Measurements from ENCODE around the gene ASB4.
"Not testable (repeated sequence)": the region's sequence is repeated elsewhere in the genome, so short reads cannot be mapped to it uniquely, and the experiment has no call there.

Gene ASB4

DNA sequence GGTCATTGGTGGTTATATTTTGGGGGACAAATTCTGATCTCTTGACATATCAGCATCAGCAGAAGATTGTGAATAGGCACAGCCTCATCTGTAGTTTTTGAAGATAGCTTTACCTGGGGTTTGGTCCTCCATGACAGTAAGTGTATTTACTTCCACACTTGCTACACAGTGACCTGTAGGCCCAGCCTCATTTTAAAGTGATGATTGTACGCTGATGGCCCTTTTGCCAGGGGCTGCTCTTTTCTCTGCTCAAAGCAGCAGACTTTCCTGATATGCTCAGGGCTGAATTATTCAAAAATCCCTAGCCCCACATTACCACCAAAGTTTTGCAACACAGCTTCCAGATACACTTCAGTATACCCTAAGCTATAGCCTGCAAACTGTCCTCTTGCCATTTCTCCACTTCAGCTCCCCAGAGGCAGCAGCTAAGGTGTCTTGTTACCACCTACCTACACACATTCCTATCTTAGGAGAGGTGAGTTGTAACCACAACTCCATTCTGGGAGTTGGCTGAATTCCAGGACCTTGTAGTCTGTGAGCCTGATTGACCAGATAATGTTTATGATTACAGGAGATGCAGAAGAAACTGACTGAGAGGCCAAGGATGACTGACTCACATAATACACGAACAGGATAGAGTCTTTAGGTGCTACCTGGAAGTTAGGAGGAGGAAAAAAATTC is 6.0 kb downstream of the ASB4 start:
- FAIRE-seq, result no peak
- TF ChIP-seq POLR2A (IDR thresholded peaks at IDR 0.05; ENCODE audit: low read depth, low read length), result no peak
- DNase-seq (ENCODE audit: insufficient read length, low spot score), result no peak

DNA sequence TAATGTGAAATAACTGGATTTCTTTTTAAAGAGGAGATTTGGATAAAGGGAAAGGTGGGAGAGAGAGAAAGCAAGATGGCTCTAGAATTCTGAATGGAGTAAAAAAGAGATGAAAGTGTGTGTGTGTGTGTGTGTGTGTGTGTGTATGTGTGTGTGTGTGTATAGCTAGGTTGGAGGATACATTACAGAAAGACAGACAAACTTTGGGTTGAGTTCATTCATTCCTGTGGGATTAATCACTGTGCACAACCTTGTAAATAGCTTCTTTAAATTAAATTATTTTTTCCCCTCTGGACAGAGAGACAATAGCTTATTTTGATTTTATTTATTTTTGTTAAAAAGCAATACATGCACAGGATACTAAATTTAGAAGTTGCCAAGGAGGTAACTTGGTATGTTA is 7.5 kb downstream of the ASB4 start:
- DNase-seq (ENCODE audit: insufficient read length, low spot score) (no peak), FAIRE-seq (no peak)
- no peak for TF ChIP-seq POLR2A (IDR thresholded peaks at IDR 0.05; ENCODE audit: low read depth, low read length)

DNA sequence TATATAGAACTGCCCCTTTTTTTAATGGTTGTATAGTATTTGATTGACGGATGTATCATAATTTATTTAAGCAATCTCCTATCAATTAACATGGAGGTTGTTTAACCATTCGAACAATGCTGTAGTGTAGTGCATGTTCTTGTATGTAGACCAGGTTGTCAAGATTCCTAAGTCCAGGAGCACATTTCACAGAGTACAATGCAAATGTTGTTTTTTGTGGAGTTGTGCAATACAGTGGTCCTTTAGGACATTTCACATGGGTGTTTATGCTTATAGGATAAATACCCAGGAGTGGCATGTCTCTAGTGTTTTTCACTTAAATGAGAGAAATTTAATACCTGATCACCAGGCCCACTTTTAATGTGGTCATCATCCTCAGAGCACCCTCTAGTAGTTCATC is 8.1 kb downstream of the ASB4 start:
- no peak for DNase-seq (ENCODE audit: insufficient read length, low spot score)
- no peak for FAIRE-seq
- no peak for TF ChIP-seq POLR2A (IDR thresholded peaks at IDR 0.05; ENCODE audit: low read depth, low read length)

DNA sequence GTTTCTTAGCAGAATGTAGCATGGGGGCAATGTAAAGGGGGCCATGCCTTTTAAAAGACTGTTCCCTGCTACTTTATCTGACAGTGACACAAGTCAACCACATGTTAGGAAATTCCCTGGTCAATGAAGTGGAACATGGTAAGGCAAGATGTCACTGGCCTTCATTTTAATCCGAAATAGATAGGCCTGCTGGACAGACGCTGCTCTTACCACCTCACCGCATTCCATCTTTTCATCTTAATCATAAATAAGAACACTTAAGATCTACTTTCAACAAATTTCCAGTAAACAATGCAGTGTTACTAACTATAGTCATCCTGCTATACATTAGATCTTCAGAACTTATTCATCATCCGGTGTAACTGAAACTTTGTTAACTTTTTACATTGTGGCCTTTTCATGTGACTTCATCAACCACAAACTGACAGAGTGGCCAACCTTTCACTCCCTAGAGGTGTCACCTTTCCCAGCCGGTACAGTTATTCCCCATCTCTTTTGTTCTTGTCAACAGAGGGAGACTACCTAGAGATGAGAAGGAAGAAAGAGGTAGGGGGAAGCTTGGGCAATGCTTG is 15.6 kb downstream of the ASB4 start:
- TF ChIP-seq POLR2A (IDR thresholded peaks at IDR 0.05; ENCODE audit: low read depth, low read length), result no peak
- peak; percentile 73 for FAIRE-seq
- no peak for DNase-seq (ENCODE audit: insufficient read length, low spot score)

DNA sequence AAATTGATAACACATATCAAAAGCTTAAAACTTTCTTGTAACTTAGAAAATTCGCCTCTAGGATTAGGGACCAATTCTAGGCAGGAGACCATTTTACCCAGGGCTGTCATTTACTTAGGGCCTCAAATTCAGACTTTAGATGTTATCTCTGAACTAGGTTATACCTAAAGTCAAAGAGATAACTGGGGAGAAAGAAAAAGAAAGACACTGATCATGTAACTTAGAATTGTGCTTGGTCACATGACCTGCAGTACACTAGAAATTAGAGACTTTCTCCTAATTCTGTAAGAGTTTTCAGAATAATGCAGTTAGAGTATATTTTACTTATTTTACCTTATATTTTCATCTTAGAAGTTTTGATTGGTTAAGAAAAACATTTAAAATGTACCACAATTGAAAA is 16.7 kb downstream of the ASB4 start:
- TF ChIP-seq POLR2A (IDR thresholded peaks at IDR 0.05; ENCODE audit: low read depth, low read length), result no peak
- FAIRE-seq, result no peak
- DNase-seq (ENCODE audit: insufficient read length, low spot score), result no peak

DNA sequence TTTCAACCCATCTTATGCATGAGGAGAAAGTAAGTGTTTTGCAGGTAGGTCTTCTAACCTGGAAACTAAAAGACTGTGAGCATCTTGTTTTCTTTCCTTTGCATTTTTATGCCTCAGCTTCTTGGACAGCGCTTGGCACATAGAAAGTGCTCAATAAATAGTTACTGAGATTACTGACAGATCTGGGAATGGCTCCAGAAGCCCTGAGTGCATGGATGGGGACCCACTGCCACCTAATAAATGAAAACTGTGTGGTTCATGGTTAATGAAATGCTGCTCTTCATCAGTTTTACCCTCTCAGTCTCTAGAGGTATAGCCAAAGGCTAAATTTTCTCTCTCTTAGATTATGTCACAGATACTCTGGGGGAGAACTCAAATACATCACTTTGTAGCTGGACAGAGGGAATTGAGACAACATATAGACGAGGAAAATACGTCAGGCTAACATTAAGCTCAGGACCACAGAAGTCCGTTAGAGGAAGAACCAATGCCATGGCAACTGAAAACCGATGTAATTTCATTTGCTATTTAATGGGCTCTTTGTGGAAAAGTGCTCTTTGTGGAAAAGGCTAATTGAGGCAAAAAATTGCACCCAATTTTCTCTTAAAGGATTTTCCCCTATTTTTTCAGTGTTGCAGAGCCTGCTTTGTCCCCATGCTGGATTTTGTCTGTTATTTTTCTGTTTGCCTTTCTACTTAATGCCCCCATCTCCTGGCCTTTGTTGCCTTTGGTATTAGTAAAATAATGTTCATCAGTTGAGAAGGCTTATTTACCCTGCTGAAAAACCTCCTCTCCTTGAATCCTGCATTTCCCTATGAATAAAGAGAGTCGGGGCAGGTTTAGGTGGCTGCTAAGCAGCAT is 17.8 kb downstream of the ASB4 start:
- no peak for FAIRE-seq
- no peak for TF ChIP-seq POLR2A (IDR thresholded peaks at IDR 0.05; ENCODE audit: low read depth, low read length)
- no peak for DNase-seq (ENCODE audit: insufficient read length, low spot score)

DNA sequence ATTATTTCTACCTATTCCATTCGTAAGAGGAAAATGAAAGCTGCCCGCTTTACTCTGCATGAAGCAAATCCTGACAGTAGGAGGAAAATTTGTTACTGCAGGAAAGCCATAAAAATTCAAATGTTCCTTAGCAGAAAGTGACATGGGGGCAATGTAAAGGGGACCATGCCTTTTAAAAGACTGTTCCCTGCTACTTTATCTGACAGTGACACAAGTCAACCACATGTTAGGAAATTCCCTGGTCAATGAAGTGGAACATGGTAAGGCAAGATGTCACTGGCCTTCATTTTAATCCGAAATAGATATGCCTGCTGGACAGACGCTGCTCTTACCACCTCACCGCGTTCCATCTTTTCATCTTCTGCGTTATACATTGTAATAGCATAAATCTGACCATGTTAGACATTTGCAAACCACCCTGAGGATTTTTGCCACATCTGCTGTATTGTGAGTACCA is 18.4 kb downstream of the ASB4 start:
- not testable (repeated sequence) for DNase-seq (ENCODE audit: insufficient read length, low spot score); FAIRE-seq

DNA sequence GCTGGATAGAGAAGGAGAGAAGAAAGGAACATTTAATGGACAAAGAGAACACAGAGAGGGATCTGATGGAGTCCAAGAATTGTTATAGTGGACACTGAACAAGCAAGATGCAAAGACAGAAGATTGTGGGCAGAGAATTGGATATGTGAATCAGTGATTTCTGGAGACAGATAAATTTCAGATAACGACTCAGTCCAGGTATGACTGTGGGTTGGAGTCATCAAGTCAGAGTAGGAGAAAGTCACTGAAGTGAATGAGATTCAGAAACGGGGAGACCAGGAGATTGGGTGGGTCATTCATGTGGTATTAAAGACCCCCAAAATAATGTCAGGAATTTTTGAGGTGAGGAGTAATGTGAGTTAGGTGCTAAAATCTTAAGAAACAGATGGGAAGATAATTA is 23.0 kb downstream of the ASB4 start:
- FAIRE-seq, result no peak
- DNase-seq (ENCODE audit: insufficient read length, low spot score), result no peak
- no peak for TF ChIP-seq POLR2A (IDR thresholded peaks at IDR 0.05; ENCODE audit: low read depth, low read length)

DNA sequence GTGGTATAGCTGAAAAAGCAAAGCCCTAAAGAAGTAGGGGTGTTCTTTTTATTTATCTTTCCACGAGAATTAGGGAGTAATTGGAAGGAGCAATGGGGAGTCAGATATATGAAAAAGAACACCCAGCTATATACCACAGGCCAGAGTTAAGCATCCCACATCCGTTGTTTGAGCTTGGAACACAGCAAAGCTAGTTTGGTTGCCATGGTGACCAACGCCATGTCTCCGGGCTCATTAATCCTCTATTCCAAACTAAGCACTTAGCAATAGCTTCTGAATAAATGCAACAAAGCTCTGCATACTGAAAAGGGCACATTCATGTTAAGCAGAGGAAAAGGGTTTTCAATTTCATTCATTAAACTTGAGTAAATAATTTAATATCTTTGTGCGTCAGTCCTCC is 23.5 kb downstream of the ASB4 start:
- FAIRE-seq (no peak), DNase-seq (ENCODE audit: insufficient read length, low spot score) (no peak)
- TF ChIP-seq POLR2A (IDR thresholded peaks at IDR 0.05; ENCODE audit: low read depth, low read length), result no peak

DNA sequence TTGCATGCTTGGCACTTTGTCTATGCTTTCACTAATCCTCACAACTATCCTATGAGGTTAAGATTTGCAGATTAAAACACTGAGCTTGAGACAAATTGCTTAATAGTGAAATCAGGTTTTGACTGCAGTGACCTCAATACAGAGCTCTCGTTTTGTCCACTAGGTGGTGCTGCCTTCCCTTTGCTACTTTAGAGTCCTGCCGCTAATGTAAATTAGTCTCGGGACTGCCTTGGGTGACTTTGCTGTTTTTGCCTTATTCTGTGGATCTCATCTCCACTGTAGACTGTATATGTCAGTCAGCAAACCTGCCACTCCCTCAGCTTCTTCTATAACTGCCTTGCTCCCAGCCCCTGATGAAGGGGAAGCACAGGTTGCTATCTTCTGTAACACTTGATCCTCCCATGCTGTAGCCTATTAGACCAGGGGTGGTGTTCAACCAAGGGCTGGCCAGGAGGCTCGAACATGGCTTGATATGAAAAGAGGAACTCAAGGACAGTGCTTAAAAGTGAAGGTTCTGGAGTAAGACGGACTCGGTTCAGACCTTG is 26.0 kb downstream of the ASB4 start:
- TF ChIP-seq POLR2A (IDR thresholded peaks at IDR 0.05; ENCODE audit: low read depth, low read length), result no peak
- FAIRE-seq (peak; percentile 53), DNase-seq (ENCODE audit: insufficient read length, low spot score) (peak; percentile 26)

DNA sequence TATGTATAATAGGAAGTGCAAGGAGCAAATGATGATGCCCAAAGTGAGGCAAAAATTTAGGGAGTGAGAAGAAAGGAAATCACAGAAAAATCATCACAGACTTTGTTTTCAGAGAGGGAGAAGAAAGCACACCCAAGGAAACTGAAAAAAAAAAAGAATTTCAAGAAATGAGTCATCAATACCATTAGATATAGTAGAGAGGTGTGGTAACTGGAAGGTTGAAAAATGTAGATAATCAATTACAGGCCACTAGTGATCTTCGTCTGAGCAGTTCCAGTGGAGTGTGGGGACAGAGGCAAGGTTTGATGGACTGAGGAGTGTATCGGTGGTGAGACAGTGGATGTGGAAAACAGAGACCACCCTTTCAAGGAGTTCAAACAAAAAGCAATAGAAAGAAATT is 31.7 kb downstream of the ASB4 start:
- FAIRE-seq (no peak), DNase-seq (ENCODE audit: insufficient read length, low spot score) (no peak)
- no peak for TF ChIP-seq POLR2A (IDR thresholded peaks at IDR 0.05; ENCODE audit: low read depth, low read length)

DNA sequence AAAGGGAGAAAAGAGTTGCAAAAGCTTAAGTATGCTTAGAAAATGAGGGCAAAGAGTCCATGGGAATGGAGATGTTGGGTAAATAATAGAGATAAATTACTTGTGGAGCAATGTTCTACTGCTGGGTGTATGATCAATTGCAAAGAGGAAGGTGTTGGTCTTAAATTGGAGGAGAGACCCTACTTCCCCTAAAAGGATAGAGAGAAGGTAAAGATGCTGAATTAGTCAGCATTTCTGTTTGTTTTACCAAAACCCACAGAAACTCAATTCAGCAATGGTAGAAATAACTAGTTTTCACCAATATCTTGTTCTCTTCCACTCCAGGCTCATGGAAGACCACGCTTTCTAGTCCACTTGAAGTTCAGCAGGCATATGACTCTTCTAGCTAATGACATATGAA is 32.1 kb downstream of the ASB4 start:
- DNase-seq (ENCODE audit: insufficient read length, low spot score) (no peak), FAIRE-seq (no peak)
- TF ChIP-seq POLR2A (IDR thresholded peaks at IDR 0.05; ENCODE audit: low read depth, low read length), result no peak

DNA sequence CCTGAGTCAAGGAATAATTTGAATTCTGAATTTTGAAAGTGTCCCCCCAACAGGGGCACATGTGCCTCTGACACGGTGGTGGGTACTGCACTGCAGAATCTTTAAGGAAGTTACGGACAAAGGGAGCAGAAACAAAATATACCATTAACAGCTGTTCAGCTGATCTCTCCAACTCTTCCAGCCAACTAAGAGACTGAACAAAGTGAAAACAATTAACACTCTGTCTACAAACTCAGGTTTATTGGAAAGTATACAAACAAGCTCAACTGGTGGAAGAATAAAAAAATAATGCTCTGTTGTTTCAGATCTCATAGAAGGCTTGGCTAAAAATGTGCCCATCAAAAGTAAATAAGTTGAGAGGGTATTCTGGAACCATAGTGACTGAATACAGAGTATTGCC is 34.4 kb downstream of the ASB4 start:
- FAIRE-seq (no peak), DNase-seq (ENCODE audit: insufficient read length, low spot score) (no peak)
- no peak for TF ChIP-seq POLR2A (IDR thresholded peaks at IDR 0.05; ENCODE audit: low read depth, low read length)

DNA sequence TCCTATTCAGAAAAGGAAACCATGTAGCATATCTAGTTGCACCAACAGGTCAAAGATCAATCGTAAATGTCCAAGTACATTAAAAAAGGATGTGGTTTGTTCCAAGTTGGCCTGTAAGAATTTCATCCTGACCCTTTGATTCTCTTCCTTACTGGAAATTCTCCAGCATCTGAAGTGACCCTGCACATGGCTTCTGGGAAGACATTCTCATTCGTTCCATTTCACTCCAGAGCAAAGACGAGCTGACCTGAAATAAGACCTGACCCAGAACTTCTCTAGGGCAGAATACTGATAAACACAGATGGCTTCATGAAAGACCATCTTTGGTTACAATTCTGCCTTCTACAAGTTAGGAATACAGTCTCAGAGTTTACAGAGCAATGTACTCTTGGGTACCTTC is 39.8 kb downstream of the ASB4 start:
- DNase-seq (ENCODE audit: insufficient read length, low spot score) (no peak), FAIRE-seq (no peak)
- no peak for TF ChIP-seq POLR2A (IDR thresholded peaks at IDR 0.05; ENCODE audit: low read depth, low read length)

Data from H54 (cell line).